ENCODE data around the gene EIF4ENIF1.
"Not testable (repeated sequence)": the region's sequence is repeated elsewhere in the genome, so short reads cannot be mapped to it uniquely, and the experiment has no call there.

The EIF4ENIF1 gene

GRCh38 chr22:31491218-31491962 is 1.7 kb upstream of the EIF4ENIF1 start:
- no peak for DNase-seq (ENCODE audit: low read depth)

DNA sequence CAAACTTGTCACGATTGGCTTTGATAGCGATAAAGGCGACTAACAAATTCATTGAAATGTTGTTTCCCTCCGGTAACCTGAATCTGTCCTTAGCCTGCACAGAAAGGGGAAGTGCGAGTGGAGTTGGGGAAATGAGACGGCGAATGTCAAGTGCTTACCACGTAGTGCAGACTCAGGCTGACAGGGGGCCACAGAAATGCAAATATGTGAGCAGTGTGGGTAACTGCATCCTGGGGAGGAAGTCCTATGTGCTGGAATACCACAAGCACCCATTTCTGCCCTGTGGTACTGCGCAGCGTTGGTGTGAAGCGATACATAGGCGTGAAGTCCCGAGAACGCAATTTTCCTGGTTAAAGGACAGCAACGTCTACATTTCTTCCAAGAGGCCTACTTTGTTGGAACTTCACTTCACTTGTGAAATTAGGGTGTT is 869 bp upstream of the EIF4ENIF1 start:
- peak; percentile 23 for DNase-seq (ENCODE audit: low read depth)

- no peak for DNase-seq (ENCODE audit: low read depth)
Measured at GRCh38 chr22:31488988-31489617, 539 bp downstream of the EIF4ENIF1 start.

- DNase-seq (ENCODE audit: low read depth), result no peak
Measured at GRCh38 chr22:31488346-31488883, 1.2 kb downstream of the EIF4ENIF1 start.

- no peak for DNase-seq (ENCODE audit: low read depth)
Measured at GRCh38 chr22:31486951-31487350, 2.7 kb downstream of the EIF4ENIF1 start.

DNA sequence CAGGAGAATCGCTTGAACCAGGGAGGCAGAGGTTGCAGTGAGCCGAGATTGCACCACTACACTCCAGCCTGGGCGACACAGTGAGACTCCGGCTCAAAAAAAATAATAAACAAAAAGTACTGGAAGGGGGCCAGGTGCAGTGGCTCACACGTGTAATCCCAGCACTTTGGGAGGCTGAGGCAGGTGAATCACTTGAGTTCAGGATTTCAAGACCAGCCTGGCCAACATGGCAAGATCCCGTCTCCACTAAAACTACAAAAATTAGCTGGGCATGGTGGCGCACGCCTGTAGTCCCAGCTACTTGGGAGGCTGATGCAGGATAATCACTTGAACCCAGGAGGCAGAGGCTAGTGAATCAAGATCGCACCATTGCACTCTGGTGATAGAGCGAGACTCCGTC is 3.3 kb downstream of the EIF4ENIF1 start:
- not testable (repeated sequence) for DNase-seq (ENCODE audit: low read depth)

GRCh38 chr22:31482470-31482869 is 7.2 kb downstream of the EIF4ENIF1 start:
- not testable (repeated sequence) for DNase-seq (ENCODE audit: low read depth)

- DNase-seq (ENCODE audit: low read depth), result no peak
Measured at GRCh38 chr22:31481129-31481528, 8.5 kb downstream of the EIF4ENIF1 start.

- DNase-seq (ENCODE audit: low read depth), result no peak
Measured at GRCh38 chr22:31477329-31477728, 12.3 kb downstream of the EIF4ENIF1 start.

- no peak for DNase-seq (ENCODE audit: low read depth)
Measured at GRCh38 chr22:31475800-31476199, 13.8 kb downstream of the EIF4ENIF1 start.

DNA sequence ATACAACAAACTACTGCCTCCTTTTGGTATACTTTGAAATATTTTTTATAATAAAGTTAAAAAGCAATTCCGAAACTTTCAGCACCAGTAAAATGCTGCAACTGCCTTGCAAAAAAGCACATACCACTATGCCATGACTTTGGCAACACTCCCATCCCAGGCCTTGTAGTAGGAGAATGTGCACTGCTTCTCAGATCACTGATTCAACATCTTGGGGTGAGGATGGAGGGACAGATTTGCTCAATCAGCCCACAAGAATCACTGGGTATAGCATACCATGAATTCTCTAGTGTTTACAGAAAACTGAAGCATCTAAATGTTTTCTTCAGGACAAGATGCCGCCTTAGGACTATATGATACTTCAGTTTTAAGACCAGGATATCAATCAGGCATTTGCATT is 14.9 kb downstream of the EIF4ENIF1 start:
- DNase-seq (ENCODE audit: low read depth), result peak; percentile 54

DNA sequence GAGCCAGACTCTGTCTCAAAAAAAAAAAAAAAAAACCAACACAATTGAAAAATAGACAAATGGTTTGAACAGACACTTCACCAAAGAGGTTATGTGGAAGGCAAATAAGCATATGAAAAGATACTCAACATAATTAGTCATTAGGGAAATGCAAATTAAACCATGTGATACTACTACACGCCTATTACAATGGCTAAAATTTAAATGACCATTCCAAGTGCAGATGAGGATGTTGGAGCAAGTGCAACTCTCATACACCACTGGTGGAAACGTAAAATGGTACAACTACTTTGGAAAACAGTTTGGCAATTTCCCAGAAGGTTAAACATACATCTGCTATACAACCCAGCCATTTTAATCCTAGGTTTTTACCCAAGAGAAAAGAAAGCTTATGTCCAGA is 24.3 kb downstream of the EIF4ENIF1 start:
- DNase-seq (ENCODE audit: low read depth), result no peak

DNA sequence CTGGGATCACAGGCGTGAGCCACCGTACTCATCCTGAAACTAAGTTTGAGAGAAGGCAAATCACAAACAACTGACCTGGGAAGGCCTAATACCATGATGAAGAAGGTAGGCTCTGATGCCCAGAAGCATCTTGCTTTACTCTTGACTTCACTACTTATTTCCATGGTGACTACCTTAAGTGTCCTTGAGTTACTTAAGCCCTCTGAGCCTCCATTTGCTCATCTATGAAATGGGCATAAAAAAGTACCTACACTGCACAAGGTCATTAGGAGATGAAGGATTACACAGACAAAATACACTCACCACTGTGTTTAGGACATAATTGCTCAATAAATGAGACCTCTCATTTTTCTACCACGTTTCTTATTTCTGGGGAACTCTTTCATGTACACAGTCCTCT is 27.9 kb downstream of the EIF4ENIF1 start:
- DNase-seq (ENCODE audit: low read depth), result no peak

GRCh38 chr22:31451709-31452571 is 37.7 kb downstream of the EIF4ENIF1 start:
- peak; percentile 64 for DNase-seq (ENCODE audit: low read depth)

DNA sequence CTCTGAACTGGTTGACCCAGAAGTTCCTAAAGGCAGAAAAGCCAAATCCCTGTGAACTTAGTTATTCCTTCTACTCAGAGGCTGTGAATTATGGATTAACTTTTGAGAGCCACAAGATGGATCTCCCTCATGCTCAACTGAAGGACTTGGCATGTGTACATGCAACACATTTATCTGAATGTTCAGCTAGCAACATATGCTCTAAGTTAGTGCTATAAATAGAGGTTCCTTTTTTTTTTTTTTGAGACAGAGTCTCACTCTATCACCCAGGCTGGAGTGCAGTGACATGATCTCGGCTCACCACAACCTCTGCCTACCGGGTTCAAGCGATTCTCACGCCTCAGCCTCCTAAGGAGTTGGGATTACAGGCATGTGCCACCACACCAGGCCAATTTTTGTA is 40.1 kb downstream of the EIF4ENIF1 start:
- no peak for DNase-seq (ENCODE audit: low read depth)

GRCh38 chr22:31448382-31448781 is 41.3 kb downstream of the EIF4ENIF1 start:
- DNase-seq (ENCODE audit: low read depth), result no peak

DNA sequence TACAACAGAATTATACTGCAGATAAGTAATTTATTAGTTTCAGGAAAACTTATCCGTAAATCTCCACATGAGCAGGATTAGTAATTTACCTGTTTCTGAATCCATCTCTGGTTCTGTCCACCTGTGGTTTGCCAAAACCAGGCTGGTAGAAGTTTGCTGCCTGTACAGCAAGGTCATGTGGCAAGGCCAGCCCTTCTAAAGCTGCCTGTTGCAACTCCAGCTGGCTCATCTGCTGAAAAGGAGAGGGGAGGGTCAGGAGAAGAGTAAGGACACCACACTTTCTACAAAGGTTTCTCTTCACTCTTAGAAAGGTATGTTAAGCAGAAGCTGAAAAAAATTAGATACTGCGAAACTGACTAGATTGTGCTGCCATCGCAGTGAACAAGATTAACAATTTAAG is 42.3 kb downstream of the EIF4ENIF1 start:
- DNase-seq (ENCODE audit: low read depth), result no peak

DNA sequence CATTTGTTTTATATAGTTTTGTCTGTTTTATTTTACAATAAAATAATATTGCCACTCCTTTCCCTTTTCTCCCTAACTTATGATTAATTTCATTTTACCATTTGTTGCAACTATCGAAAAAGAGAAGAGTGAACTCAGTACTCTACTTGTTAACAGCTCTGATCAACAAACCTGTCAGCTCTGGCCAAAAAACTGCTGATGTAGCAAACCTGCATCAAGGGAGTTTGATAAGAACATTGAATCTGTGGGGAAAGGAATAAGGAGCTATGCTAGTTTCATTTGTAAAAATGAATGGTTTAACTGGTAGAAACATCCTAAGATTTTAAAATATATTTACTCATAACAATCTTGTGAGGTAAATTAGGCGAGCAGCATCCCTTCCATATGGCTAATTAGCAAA is 42.9 kb downstream of the EIF4ENIF1 start:
- DNase-seq (ENCODE audit: low read depth), result no peak

- no peak for DNase-seq (ENCODE audit: low read depth)
Measured at GRCh38 chr22:31446208-31446607, 43.4 kb downstream of the EIF4ENIF1 start.

DNA sequence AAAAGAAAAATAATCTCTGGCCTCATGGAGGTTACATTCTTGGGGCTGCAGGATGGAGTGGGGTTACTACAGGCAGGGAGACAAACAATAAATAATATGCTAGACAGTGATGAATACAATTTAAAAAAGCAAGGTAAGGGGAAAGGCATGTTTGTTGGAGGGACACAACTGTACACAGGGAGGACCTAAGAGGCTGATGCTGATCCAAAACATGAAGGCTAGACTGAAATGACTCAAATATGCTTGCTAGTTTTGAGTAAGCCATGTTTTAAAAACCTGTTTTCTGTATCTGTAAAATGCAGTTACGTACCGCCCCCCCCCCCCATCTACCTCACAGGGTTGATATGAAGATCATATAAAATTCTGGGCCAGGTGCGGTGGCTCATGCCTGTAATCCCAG is 44.0 kb downstream of the EIF4ENIF1 start:
- no peak for DNase-seq (ENCODE audit: low read depth)

DNA sequence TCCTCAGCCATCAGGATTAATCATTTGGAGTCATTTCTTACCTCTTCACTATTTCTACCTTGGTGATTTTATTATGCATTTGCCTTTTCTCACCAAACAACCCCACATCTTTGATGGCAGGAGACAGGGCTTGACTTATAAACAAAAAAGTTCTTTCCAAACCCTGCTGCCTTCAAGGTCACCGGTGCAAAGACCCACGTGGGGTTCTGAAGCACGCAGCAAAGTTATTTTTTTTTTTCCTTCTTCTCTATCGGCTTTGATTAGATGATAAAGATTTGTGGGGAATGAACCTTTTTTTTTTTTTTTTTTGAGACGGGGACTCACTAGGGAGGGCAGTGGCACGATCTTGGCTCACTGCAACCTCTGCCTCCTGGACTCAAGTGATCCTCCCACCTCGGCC is 46.1 kb downstream of the EIF4ENIF1 start:
- no peak for DNase-seq (ENCODE audit: low read depth)

DNA sequence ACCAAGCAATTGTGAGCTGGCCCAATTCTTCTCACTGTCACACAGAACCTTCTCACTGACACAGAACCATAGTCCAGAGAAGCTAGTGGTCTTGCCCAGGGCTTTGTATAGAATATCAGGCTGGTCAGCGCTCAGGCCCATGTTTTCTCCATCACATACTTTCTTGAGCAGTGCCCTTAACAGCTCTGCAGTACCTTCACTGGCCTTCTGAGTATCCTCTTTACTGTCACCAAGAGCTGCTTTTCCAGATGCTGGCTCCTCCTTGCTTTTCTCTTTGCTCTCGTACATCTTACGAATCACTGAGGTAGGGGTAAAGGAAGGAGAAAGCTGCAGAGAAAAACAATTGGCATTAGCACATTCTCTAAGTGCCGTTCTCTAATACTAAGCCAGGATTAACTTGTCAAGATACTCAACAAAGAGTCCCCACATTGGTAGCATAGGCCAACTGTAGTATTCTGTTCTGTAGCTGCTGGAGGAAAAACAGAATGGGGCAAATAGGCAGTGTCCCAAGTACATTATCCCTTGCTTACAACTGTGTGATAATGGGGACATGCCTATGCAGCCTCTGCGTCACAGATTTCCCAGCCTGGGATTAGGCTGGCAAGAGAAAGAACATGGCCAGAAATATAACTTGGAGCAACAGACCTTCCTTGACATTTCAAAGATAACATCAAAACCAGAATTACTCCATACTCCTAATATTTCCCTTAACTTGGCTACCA is 46.7 kb downstream of the EIF4ENIF1 start:
- DNase-seq (ENCODE audit: low read depth), result no peak
